GM20431 (cell line): Measurements from ENCODE around the gene DOC2A.

Source experiments
- in situ Hi-C: fragments of 300-500 bp; cut with MseI, MboI; formaldehyde crosslinking; loops from one replicate; pipeline ENCODE4 v1.15.0; 2020; ENCODE audit warnings: low sequenced_read_pairs; ENCODE audit not compliant: unreplicated experiment

Gene DOC2A

GRCh38 chr16:30007378-30007895 lies 3.4 kb downstream of the DOC2A start:
- in situ Hi-C loops: loop anchor here (25.0 kb wide), 2 partner anchors 170 to 320 kb away; partner anchors contain the start of gene QPRT

- in situ Hi-C loops: loop anchor here (25.0 kb wide), 2 partner anchors 170 to 320 kb away; partner anchors contain the start of gene QPRT
Observed at GRCh38 chr16:30006659-30007377, 4.0 kb downstream of the DOC2A start.

GRCh38 chr16:30006095-30006473 lies 4.7 kb downstream of the DOC2A start:
- in situ Hi-C loops: loop anchor here (25.0 kb wide), 2 partner anchors 169 to 319 kb away; partner anchors contain the start of gene QPRT

- in situ Hi-C loops: loop anchor here (25.0 kb wide), 2 partner anchors 168 to 318 kb away; partner anchors contain the start of gene QPRT
Observed at GRCh38 chr16:30005341-30006094, 5.3 kb downstream of the DOC2A start.

- in situ Hi-C loops: loop anchor here (25.0 kb wide), 2 partner anchors 168 to 318 kb away; partner anchors contain the start of gene QPRT
Observed at GRCh38 chr16:30004811-30005242, 6.0 kb downstream of the DOC2A start.

- in situ Hi-C loops: loop anchor here (25.0 kb wide), 2 partner anchors 167 to 317 kb away; partner anchors contain the start of gene QPRT
Observed at GRCh38 chr16:30004424-30004776, 6.4 kb downstream of the DOC2A start.

GRCh38 chr16:30003670-30004423 lies 7.0 kb downstream of the DOC2A start:
- in situ Hi-C loops: loop anchor here (25.0 kb wide), 2 partner anchors 167 to 317 kb away; partner anchors contain the start of gene QPRT

GRCh38 chr16:30002614-30003346 lies 8.0 kb downstream of the DOC2A start:
- in situ Hi-C loops: loop anchor here (25.0 kb wide), 2 partner anchors 165 to 315 kb away; partner anchors contain the start of gene QPRT

GRCh38 chr16:30000735-30001631 lies 9.8 kb downstream of the DOC2A start:
- in situ Hi-C loops: loop anchor here (25.0 kb wide), 2 partner anchors 164 to 314 kb away; partner anchors contain the start of gene QPRT

- in situ Hi-C loops: loop anchor here (25.0 kb wide), 2 partner anchors 162 to 312 kb away; partner anchors contain the start of gene QPRT
Observed at GRCh38 chr16:29999605-30000004, 11.2 kb downstream of the DOC2A start.

GRCh38 chr16:29996766-29997250 lies 14.0 kb downstream of the DOC2A start:
- in situ Hi-C loops: no loop called here

GRCh38 chr16:29995911-29996765 lies 14.7 kb downstream of the DOC2A start, which contains the start of gene INO80E:
TSS of gene INO80E (plus strand) at chr16:29996241. CDS start at chr16:29996311, 70 bp downstream.
- in situ Hi-C loops: no loop called here

GRCh38 chr16:29995324-29995910 lies 15.4 kb downstream of the DOC2A start, which contains the start of gene HIRIP3:
TSS of gene HIRIP3 (minus strand) at chr16:29995617. CDS start at chr16:29995605, 12 bp downstream.
- in situ Hi-C loops: no loop called here

- in situ Hi-C loops: no loop called here
Observed at GRCh38 chr16:29994600-29995323, 16.1 kb downstream of the DOC2A start.

GRCh38 chr16:29993903-29994599 lies 16.8 kb downstream of the DOC2A start:
- in situ Hi-C loops: no loop called here
